Astrocyte (in vitro differentiated cells and primary cell): ENCODE data around the gene TICRR. TPM values are rescaled to one million over a fixed set of nuclear protein-coding genes. Genes with fewer than 3 reads are reported as not detected.
"Not testable (repeated sequence)": the region's sequence is repeated elsewhere in the genome, so short reads cannot be mapped to it uniquely, and the experiment has no call there.

Experiments
- DNase-seq: peaks from one replicate; pipeline ENCODE4 v3.0.0-alpha.2; 2010; ENCODE audit warnings: low read depth
- FAIRE-seq: peaks from 2 replicates; lab custom pipeline; 2011; peaks lifted over from hg19 to GRCh38; lab: Jason Lieb, UNC
- H2AFZ ChIP-seq: 2 replicates; pipeline ENCODE4 v1.6.0; 2012; ENCODE audit warnings: low read depth, low read length, inconsistent platforms
- H3K27ac ChIP-seq: 2 replicates; pipeline ENCODE4 v1.5.1; 2011; ENCODE audit warnings: low read depth, low read length, inconsistent platforms
- H3K27me3 ChIP-seq: 2 replicates; pipeline ENCODE4 v1.6.0; 2011; ENCODE audit warnings: low read length, inconsistent platforms; ENCODE audit not compliant: insufficient read depth
- H3K36me3 ChIP-seq: 2 replicates; pipeline ENCODE4 v1.5.1; 2011; ENCODE audit warnings: low read length, inconsistent platforms; ENCODE audit not compliant: insufficient read depth
- H3K4me1 ChIP-seq: 2 replicates; pipeline ENCODE4 v1.5.1; 2011; ENCODE audit warnings: low read length, inconsistent platforms; ENCODE audit not compliant: insufficient read depth
- H3K4me2 ChIP-seq: 2 replicates; pipeline ENCODE4 v1.6.0; 2012; ENCODE audit warnings: low read length, inconsistent platforms
- H3K4me3 ChIP-seq: 2 replicates; pipeline ENCODE4 v1.5.1; 2011; ENCODE audit warnings: low read depth, mild to moderate bottlenecking, low read length, inconsistent platforms; ENCODE audit not compliant: insufficient read depth
- H3K79me2 ChIP-seq: 2 replicates; pipeline ENCODE4 v1.6.0; 2012; ENCODE audit warnings: mild to moderate bottlenecking, low read length, inconsistent platforms; ENCODE audit not compliant: insufficient read depth
- H3K9ac ChIP-seq: 2 replicates; pipeline ENCODE4 v1.6.0; 2012; ENCODE audit warnings: mild to moderate bottlenecking, low read length, inconsistent platforms
- H3K9me3 ChIP-seq: 2 replicates; pipeline ENCODE4 v1.5.1; 2012; ENCODE audit warnings: low read depth, mild to moderate bottlenecking, low read length, inconsistent platforms; ENCODE audit not compliant: insufficient read depth
- H4K20me1 ChIP-seq: 2 replicates; pipeline ENCODE4 v1.6.0; 2012; ENCODE audit warnings: low read length, inconsistent platforms; ENCODE audit not compliant: insufficient read depth
- H3K27ac Mint-ChIP-seq: one replicate; pipeline ENCODE4 v1.8.0; 2021; ENCODE audit warnings: mild to moderate bottlenecking, mixed read lengths; ENCODE audit not compliant: unreplicated experiment
- H3K27me3 Mint-ChIP-seq: one replicate; pipeline ENCODE4 v1.8.0; 2021; ENCODE audit warnings: low read depth, mixed read lengths; ENCODE audit not compliant: unreplicated experiment
- H3K36me3 Mint-ChIP-seq: one replicate; pipeline ENCODE4 v1.8.0; 2021; ENCODE audit warnings: low read depth, mixed read lengths; ENCODE audit not compliant: unreplicated experiment
- H3K4me1 Mint-ChIP-seq: one replicate; pipeline ENCODE4 v1.8.0; 2021; ENCODE audit warnings: low read depth, mixed read lengths; ENCODE audit not compliant: unreplicated experiment
- H3K4me3 Mint-ChIP-seq: one replicate; pipeline ENCODE4 v1.8.0; 2021; ENCODE audit warnings: mild to moderate bottlenecking, moderate library complexity, mixed read lengths; ENCODE audit not compliant: unreplicated experiment
- H3K9me3 Mint-ChIP-seq: one replicate; pipeline ENCODE4 v1.8.0; 2021; ENCODE audit warnings: mild to moderate bottlenecking, mixed read lengths; ENCODE audit not compliant: unreplicated experiment
- CTCF ChIP-seq: IDR thresholded peaks from 2 replicates; pipeline ENCODE4 v1.5.1; 2011; ENCODE audit warnings: low read depth, mild to moderate bottlenecking, inconsistent platforms, low read length, moderate library complexity; ENCODE audit not compliant: insufficient read depth
- EZH2 ChIP-seq: IDR thresholded peaks from 2 replicates; pipeline ENCODE4 v1.6.1; 2012; ENCODE audit warnings: mild to moderate bottlenecking, low read length, inconsistent platforms; ENCODE audit not compliant: insufficient read depth
- total RNA-seq: library from RNA; stranded (reverse); gene quantifications from 2 replicates; pipeline ENCODE4 v1.2.1, GENCODE V29; 2021

TICRR gene
- total RNA-seq, 1 donor from 2014 or later: 2.9 TPM

GRCh38 chr15:89577776-89578115, 2.5 kb downstream of the TICRR start:
- Mint-ChIP-seq H3K27me3 (no peaks in the 10 kb centered on the region), H3K4me3 (no peak overlapping the region), H3K9me3 (no peaks in the 10 kb centered on the region), H3K4me1 (peaks cover 3% of the 10 kb centered on the region), H3K27ac (no peak overlapping the region), H3K36me3 (no peaks in the 10 kb centered on the region)
- no peak for FAIRE-seq
- H3K4me2 ChIP-seq: peak overlapping the region; percentile 80
- H4K20me1 ChIP-seq: no peaks in the 10 kb centered on the region
- TF ChIP-seq EZH2: no peak
- TF ChIP-seq CTCF: no peak
- H2AFZ ChIP-seq: peak overlapping the region; percentile 36
- H3K79me2 ChIP-seq: peaks cover 71% of the 10 kb centered on the region
- no peak overlapping the region for H3K27ac ChIP-seq
- peaks cover 6% of the 10 kb centered on the region for H3K4me1 ChIP-seq
- H3K9me3 ChIP-seq: no peaks in the 10 kb centered on the region
- peak overlapping the region; percentile 26 for H3K4me3 ChIP-seq
- no peaks in the 10 kb centered on the region for H3K27me3 ChIP-seq
- DNase-seq: no peak
- peak overlapping the region; percentile 56 for H3K9ac ChIP-seq
- no peaks in the 10 kb centered on the region for H3K36me3 ChIP-seq

GRCh38 chr15:89578146-89578545, 2.9 kb downstream of the TICRR start:
- Mint-ChIP-seq H3K4me1 (peaks cover 3% of the 10 kb centered on the region), H3K4me3 (no peak overlapping the region), H3K27ac (no peak overlapping the region), H3K27me3 (no peaks in the 10 kb centered on the region), H3K9me3 (no peaks in the 10 kb centered on the region), H3K36me3 (no peaks in the 10 kb centered on the region)
- Histone ChIP-seq H4K20me1 (no peaks in the 10 kb centered on the region), H3K36me3 (peaks cover 3% of the 10 kb centered on the region), H3K9ac (peak overlapping the region; percentile 56), H3K4me3 (peak overlapping the region; percentile 26), H3K79me2 (peaks cover 75% of the 10 kb centered on the region), H3K9me3 (no peaks in the 10 kb centered on the region), H2AFZ (peak overlapping the region; percentile 36), H3K27ac (no peak overlapping the region), H3K27me3 (no peaks in the 10 kb centered on the region), H3K4me2 (peak overlapping the region; percentile 80), H3K4me1 (peaks cover 6% of the 10 kb centered on the region)
- TF ChIP-seq CTCF: no peak
- no peak for DNase-seq
- FAIRE-seq: no peak

- not testable (repeated sequence) for H3K4me2 ChIP-seq, H3K4me3 Mint-ChIP-seq, H3K9ac ChIP-seq, H3K27me3 ChIP-seq, H3K36me3 Mint-ChIP-seq, H4K20me1 ChIP-seq, H3K4me3 ChIP-seq, H3K27ac Mint-ChIP-seq, H3K4me1 Mint-ChIP-seq, H3K9me3 ChIP-seq, DNase-seq, H3K27ac ChIP-seq, H3K27me3 Mint-ChIP-seq, H3K9me3 Mint-ChIP-seq, FAIRE-seq, H3K4me1 ChIP-seq, H2AFZ ChIP-seq
- H3K79me2 ChIP-seq: peaks cover 77% of the 10 kb centered on the region
- peaks cover 15% of the 10 kb centered on the region for H3K36me3 ChIP-seq
Measured at GRCh38 chr15:89580747-89581146, 5.5 kb downstream of the TICRR start.
